Left lung (tissue), 10 donors: Measurements from ENCODE around the gene AK9. TPM values are rescaled to one million over a fixed set of nuclear protein-coding genes. Genes with fewer than 3 reads are reported as not detected.

Source experiments
- ATAC-seq: fragments of 200-7000 bp; cut with Tn5 transposase; one replicate; pipeline ENCODE4 v1.9.1; 2020; ENCODE audit warnings: moderate library complexity
- DNase-seq, 4 donors: peaks; one replicate each; pipeline ENCODE4 v3.0.0-alpha.2; 2013 to 2020
- H3K27ac ChIP-seq, 2 donors: fragments of 200-600 bp; sonication (generic) in 1 of 2; one replicate each; pipeline versions ENCODE4 v1.5.0 to v1.8.0; 2020 to 2021
- H3K27me3 ChIP-seq, 2 donors: fragments of 200-600 bp; sonication (generic) in 1 of 2; one replicate each; pipeline versions ENCODE4 v1.5.0 to v1.8.0; 2020 to 2021
- H3K36me3 ChIP-seq, 2 donors: fragments of 200-600 bp; sonication (generic) in 1 of 2; one replicate each; pipeline versions ENCODE4 v1.5.0 to v1.8.0; 2020 to 2021
- H3K4me1 ChIP-seq, 2 donors: fragments of 200-600 bp; one replicate each; pipeline ENCODE4 v1.8.0; 2021
- H3K4me3 ChIP-seq, 2 donors: fragments of 200-600 bp; sonication (generic) in 1 of 2; one replicate each; pipeline versions ENCODE4 v1.5.0 to v1.8.0; 2020 to 2021; ENCODE audit warnings: mild to moderate bottlenecking in 1 of 2
- H3K9me3 ChIP-seq, 2 donors: fragments of 200-600 bp; sonication (generic) in 1 of 2; one replicate each; pipeline versions ENCODE4 v1.5.0 to v1.8.0; 2020 to 2021
- intact Hi-C, 2 donors: fragments of 100-400 bp; cut with DNase I; formaldehyde crosslinking; loops; one replicate each; pipeline versions ENCODE4 v1.11.2 to v1.14.2; 2022
- polyA plus RNA-seq, 6 donors: library from polyadenylated mRNA; unstranded; fragments of 120-200 nt; gene quantifications; one replicate each; pipeline ENCODE4 v1.2.1, GENCODE V29; 2013; ENCODE audit not compliant: insufficient read length in 6 of 6
- total RNA-seq, 2 donors: library from RNA; stranded (reverse); fragmentation: NEBNext Ultra II Directional; extraction: Animal tissue kit (Norgen Biotek cat#: 25700); gene quantifications; one replicate each; pipeline ENCODE4 v1.2.1, GENCODE V29; 2021
- TF ChIP-seq, protein P1 (sequence below), 2 donors: fragments of 200-600 bp; sonication (generic) in 1 of 2; IDR thresholded peaks; one replicate each; pipeline versions ENCODE4 v1.5.0 to v1.8.0; 2021; ENCODE audit warnings: antibody characterized with exemption in 2 of 2
- donor health status: DM: no; HTN: yes; CAD: no.
- donor health status: DM: no; HTN: no; CAD: no.

AK9 gene
- total and polyA plus RNA-seq, 8 donors, result 4.6 to 18.1 (median 13.3) TPM

DNA sequence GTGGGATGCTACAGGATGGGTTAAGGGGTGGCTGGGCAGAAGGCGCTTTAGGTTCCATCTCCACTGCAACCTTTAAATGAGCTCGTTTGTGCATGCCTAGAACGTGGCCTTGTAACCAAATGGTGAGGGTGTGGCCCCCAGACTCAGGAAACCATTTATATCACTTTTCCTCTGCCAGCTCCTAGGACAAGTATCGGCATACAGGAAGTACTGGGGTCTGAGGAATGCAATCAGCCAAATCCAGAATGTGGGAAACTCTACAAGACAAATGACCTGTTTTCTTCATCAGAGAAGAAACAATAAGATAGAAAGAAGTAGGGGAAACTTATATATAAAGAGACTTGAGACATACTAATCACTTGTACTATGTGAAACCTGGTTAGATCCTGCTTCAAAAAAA, 21.2 kb downstream of the AK9 start:
- intact Hi-C loops, result no loop called here
- Histone ChIP-seq H3K27ac (no peak overlapping the region), H3K36me3 (peaks cover 0 to 11% of the 10 kb centered on the region in 2 donors), H3K4me1 (no peaks in the 10 kb centered on the region), H3K4me3 (no peak overlapping the region), H3K27me3 (no peaks in the 10 kb centered on the region), H3K9me3 (no peaks in the 10 kb centered on the region)
- TF ChIP-seq, protein P1, sequence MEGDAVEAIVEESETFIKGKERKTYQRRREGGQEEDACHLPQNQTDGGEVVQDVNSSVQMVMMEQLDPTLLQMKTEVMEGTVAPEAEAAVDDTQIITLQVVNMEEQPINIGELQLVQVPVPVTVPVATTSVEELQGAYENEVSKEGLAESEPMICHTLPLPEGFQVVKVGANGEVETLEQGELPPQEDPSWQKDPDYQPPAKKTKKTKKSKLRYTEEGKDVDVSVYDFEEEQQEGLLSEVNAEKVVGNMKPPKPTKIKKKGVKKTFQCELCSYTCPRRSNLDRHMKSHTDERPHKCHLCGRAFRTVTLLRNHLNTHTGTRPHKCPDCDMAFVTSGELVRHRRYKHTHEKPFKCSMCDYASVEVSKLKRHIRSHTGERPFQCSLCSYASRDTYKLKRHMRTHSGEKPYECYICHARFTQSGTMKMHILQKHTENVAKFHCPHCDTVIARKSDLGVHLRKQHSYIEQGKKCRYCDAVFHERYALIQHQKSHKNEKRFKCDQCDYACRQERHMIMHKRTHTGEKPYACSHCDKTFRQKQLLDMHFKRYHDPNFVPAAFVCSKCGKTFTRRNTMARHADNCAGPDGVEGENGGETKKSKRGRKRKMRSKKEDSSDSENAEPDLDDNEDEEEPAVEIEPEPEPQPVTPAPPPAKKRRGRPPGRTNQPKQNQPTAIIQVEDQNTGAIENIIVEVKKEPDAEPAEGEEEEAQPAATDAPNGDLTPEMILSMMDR (IDR thresholded peaks at IDR 0.05), result no peak
- DNase-seq (no peak), ATAC-seq (no peak)

- no peak overlapping the region for H3K4me3 ChIP-seq
- no peaks in the 10 kb centered on the region for H3K4me1 ChIP-seq
- no peak overlapping the region for H3K27ac ChIP-seq
- TF ChIP-seq, protein P1 (IDR thresholded peaks at IDR 0.05), result no peak
- no peaks in the 10 kb centered on the region for H3K27me3 ChIP-seq
- intact Hi-C loops, result no loop called here
- DNase-seq, result no peak
- no peaks in the 10 kb centered on the region for H3K9me3 ChIP-seq
- H3K36me3 ChIP-seq, result peaks cover 0 to 4% of the 10 kb centered on the region in 2 donors
- ATAC-seq, result no peak
These were observed 28.8 kb downstream of the AK9 start for GRCh38 chr6:109662192-109662591.

- Histone ChIP-seq H3K27ac (no peak overlapping the region), H3K36me3 (peaks cover 0 to 4% of the 10 kb centered on the region in 2 donors), H3K4me1 (no peaks in the 10 kb centered on the region), H3K4me3 (no peak overlapping the region), H3K27me3 (no peaks in the 10 kb centered on the region), H3K9me3 (no peaks in the 10 kb centered on the region)
- ATAC-seq (no peak), DNase-seq (no peak)
- TF ChIP-seq, protein P1 (IDR thresholded peaks at IDR 0.05), result no peak
- intact Hi-C loops, result no loop called here
These were observed 30.3 kb downstream of the AK9 start for GRCh38 chr6:109660526-109661320.

- Histone ChIP-seq H3K4me3 (no peak overlapping the region), H3K27ac (no peak overlapping the region), H3K27me3 (no peaks in the 10 kb centered on the region), H3K36me3 (peaks cover 0 to 4% of the 10 kb centered on the region in 2 donors), H3K9me3 (no peaks in the 10 kb centered on the region), H3K4me1 (no peaks in the 10 kb centered on the region)
- intact Hi-C loops, result no loop called here
- DNase-seq (no peak), ATAC-seq (no peak)
- TF ChIP-seq, protein P1 (IDR thresholded peaks at IDR 0.05), result no peak
These were observed 35.2 kb downstream of the AK9 start for GRCh38 chr6:109655761-109656262.

DNA sequence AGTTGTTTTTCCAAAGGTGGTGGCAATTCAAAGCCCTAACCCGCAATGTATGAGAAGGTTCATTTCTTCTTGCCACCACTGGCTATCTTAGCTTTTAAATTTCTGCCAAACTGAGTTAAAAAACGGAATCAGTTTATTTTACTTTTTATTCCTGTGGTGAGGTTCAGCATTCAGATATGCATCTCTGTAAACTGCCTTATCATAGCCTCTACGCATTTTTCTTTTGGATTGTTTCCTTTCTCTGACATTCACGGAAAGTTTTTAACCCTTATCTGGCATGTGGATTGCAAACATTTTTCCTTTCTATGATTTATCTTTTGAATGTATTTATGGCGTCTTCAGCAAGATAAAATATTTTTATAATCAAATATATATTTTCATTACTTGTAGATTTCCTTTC, 37.7 kb downstream of the AK9 start:
- H3K9me3 ChIP-seq, result no peaks in the 10 kb centered on the region
- no peaks in the 10 kb centered on the region for H3K36me3 ChIP-seq
- DNase-seq, result no peak
- TF ChIP-seq, protein P1 (IDR thresholded peaks at IDR 0.05), result no peak
- H3K4me3 ChIP-seq, result no peak overlapping the region
- H3K27me3 ChIP-seq, result no peaks in the 10 kb centered on the region
- H3K27ac ChIP-seq, result no peak overlapping the region
- no peak for ATAC-seq
- H3K4me1 ChIP-seq, result no peaks in the 10 kb centered on the region
- intact Hi-C loops, result no loop called here
